ENCODE results near the gene VWA1. TPM values are rescaled to one million over a fixed set of nuclear protein-coding genes. Genes with fewer than 3 reads are reported as not detected.

The VWA1 gene, protein sequence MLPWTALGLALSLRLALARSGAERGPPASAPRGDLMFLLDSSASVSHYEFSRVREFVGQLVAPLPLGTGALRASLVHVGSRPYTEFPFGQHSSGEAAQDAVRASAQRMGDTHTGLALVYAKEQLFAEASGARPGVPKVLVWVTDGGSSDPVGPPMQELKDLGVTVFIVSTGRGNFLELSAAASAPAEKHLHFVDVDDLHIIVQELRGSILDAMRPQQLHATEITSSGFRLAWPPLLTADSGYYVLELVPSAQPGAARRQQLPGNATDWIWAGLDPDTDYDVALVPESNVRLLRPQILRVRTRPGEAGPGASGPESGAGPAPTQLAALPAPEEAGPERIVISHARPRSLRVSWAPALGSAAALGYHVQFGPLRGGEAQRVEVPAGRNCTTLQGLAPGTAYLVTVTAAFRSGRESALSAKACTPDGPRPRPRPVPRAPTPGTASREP
- 6.1 to 16.9 TPM (median 13.8 TPM) in 5 replicates for total RNA-seq (2022; extraction: Qiagen RNA extraction; ENCODE audit: low read depth)

DNA sequence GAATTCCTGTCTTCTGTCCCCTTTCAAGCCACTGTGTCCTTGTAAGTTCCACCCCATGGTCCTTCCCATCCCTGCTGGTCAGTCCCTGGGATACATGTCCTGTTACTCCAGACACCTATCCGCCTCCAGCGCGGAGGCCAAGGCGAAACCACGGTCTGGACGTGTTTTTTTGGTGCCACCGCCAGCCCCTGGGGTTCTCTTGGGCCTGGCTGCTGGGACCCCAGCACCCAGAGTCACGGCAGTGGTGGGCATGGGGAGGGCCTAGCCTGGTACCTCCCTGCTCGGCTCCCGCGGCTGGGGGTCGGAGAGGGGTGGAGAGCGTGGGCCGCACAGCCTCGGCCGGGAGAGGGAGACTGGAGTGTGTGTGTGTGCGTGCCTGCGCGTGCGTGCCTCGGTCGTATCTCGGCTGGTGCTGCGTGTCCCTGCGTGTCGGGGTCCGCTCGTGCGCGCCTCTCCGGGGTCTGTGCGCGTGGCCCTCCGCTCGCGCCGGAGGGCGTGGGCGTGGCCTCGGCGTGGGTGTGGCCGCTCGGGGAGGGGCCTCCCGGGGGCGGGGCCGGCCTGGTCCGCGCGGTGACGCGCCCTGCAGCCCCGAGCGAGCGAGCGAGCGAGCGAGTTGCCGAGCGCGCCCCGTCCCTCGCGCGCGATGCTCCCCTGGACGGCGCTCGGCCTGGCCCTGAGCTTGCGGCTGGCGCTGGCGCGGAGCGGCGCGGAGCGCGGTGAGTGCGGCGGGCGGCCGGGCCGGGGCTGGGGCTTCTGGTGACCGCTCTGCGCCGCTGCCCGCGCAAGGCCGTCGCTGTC is at the start of gene VWA1:
Gene VWA1, plus strand, starts transcription at position 585 of the 798 bp plus-strand sequence. Its CDS starts 59 bp downstream, at position 644.

DNA sequence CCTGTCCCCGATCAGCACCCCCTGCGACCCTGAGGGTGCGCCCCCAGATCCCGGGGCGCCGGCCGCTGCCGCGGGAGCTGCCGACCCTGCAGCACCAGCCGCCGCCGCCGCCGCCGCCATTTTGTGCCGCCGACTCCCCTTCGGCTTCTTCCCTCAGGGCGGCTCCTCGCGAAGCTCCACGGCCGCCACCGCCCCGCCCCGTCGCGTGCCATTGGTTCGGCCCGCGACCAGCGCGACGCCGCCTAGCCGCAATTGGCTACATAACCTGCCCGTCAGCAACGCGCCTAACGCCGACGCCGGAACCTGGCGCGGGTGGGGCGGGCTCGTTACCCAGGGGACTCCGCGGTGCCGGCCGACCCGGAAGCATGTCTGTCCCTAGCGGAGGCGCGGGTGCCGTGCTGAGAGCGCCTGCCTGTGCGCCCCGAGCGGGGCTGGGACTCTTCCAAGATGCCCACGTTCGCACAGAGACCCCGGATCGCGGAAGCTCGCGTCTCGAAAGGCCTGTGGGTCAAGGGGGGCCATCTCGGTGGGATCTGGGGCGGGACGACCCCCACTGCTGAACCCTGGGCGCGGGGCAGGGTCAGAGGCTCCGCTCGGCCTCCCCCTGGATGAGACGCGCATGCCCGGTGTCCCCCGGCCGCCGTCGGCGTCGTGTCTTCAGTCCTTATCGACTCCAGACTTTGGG is 36.2 kb upstream of the VWA1 start, which contains the start of gene CCNL2:
Gene CCNL2, minus strand, starts transcription at position 149 of the 685 bp plus-strand sequence. Its CDS starts 29 bp downstream, at position 120.

DNA sequence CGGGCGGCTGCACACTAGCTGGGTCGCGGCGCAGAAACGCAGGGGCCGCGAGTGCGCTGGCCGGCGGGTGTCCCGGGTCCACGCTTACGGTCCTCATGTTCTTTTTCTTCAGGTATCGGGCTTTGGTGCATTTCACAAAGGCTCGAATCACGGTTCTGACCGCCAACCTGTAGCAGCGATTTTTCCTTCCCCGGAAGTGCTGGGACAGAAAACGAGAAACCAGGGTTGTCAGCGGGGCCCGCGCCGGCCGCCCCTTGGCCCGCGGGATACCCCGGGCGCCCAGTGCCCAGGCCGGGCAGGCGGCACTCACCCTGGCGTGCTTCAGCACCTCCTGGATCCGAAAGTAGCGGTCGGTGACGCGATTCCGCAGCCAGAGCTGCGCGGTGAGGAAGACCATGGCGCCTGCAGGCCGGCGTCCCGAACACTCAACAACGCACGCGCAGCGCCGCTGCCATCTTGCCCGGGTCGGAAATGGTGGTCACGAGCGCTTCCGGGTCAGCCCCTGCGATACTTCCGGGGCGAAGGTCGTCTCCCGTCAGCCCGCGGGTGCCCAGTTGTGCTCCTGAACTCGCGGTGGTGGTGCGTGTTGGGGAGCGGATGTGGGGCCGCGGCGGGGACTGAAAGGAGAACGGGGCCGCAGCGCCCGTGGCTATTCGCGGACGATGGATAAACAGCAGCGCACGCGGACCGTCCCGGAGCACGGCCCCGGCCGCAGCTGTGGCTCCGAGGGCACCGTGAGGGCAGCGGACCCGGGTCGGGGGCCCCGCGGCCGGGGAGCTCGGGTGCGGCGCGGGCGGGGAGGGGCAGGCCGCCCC is 28.5 kb upstream of the VWA1 start, which contains the start of gene MRPL20:
Gene MRPL20, minus strand, starts transcription at position 473 of the 815 bp plus-strand sequence. Its CDS starts 76 bp downstream, at position 397.

DNA sequence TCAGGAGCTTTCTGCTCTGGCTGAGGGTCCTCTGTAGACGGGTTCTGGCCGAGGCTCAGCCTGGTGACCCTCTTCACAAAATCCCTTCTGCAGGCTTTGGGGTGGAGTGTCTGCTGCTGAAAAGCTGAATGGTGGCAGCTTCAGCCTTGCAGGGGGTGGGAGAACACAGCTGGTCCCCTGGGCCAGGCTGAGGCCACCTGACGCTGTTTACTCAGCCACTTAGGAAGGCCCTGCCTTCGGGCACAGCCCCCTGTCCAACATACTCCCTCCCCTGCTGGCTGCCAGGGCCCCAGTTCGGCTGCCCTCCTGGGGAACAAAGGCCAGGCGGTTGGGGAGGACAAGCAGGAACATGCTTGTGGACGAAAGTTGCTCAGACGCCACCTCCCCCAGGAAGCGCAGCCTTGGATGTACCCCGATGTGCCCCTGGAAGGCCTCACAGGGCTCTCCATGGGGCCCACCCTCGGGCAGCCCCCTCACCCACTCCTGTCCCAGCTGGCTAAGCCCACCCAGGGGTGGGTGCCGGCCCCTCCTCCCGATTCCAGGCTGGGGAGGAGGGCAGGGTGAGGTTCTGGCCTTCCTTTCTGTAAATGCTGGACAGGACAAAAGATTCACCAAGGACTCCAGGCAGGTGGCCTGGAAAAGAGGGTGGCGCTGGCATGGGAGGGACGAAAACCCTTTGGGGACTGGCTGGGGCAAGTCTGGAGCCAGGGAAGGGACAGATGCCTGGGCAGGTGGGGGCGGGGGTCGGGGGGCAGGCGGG is 14.2 kb upstream of the VWA1 start, which contains the start of gene ANKRD65:
Gene ANKRD65, minus strand, starts transcription at position 130 of the 760 bp plus-strand sequence. CDS start 271 bp downstream, outside the sequence.

DNA sequence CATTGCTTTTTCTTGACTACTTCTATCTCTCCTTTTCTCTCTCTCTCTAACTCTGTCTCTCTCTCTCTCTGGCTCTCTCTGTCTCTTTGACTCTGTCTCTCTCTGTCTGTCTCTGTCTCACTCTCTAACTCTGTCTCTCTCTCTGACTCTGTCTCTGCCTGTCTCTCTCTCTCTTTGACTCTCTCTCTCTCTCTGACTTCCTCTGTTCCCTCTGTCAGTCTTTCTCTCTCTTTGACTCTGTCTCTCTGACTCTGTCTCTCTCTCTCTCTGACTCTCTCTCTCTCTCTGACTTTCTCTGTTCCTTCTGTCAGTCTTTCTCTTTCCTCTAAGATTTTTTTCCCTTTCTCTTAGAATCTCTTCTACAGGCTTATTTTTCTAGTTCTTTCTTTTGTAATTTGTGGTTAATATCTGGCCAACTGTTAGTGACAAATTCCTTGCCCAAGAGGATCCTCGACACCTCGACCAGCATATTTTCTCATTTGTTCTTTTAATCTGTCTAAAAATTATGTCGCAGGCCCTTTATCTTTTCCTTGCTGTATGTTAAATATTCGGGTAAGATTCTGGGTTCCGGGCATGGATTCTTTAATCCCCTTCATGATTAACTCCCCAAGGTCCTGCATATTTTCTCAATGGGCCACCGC is 13.7 kb downstream of the VWA1 start, which contains the start of gene ATAD3C:
Gene ATAD3C, plus strand, starts transcription at position 591 of the 641 bp plus-strand sequence. CDS start 995 bp downstream, outside the sequence.

DNA sequence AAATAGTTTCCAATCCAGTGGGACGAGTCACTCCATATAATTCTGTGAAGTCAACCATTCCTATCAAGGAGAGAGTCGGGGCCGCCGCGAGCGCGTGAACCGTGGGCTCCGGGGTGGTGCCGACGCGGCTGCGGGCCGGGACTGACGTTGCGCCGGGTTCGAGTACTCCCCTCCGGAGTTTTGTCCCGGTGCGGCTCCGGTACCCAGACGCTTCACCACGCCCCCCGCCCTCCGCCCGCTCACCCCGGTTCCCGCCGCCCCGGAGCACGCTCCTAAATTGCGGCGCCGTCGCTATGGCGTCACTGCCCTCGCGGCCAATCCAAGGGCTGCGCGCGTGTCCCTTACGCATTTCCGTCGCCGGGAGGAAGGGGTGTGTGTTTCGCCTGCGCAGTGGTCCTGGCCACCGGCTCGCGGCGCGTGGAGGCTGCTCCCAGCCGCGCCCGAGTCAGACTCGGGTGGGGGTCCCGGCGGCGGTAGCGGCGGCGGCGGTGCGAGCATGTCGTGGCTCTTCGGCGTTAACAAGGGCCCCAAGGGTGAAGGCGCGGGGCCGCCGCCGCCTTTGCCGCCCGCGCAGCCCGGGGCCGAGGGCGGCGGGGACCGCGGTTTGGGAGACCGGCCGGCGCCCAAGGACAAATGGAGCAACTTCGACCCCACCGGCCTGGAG is 36.0 kb downstream of the VWA1 start, which contains the start of gene ATAD3B:
Gene ATAD3B, plus strand, starts transcription at position 377 of the 664 bp plus-strand sequence. Its CDS starts 120 bp downstream, at position 497.

Other genes with a start within 250 kb of the VWA1 start
- gene TNFRSF18, start 229.1 kb upstream of the VWA1 start, total RNA-seq (2022; extraction: Qiagen RNA extraction; ENCODE audit: low read depth) = 0.23 to 0.31 TPM in 2 of 5 replicates, not detected in the others
- 0.17 TPM in 1 of 5 replicates, not detected in the others for gene TNFRSF4, start 221.5 kb upstream of the VWA1 start, total RNA-seq (2022; extraction: Qiagen RNA extraction; ENCODE audit: low read depth)
- gene SDF4, start 203.7 kb upstream of the VWA1 start, total RNA-seq (2022; extraction: Qiagen RNA extraction; ENCODE audit: low read depth) = 110 to 131 TPM (median 118 TPM) in 5 replicates
- 9.3 to 19.5 TPM (median 18.1 TPM) in 5 replicates for gene B3GALT6, start 203.5 kb upstream of the VWA1 start, total RNA-seq (2022; extraction: Qiagen RNA extraction; ENCODE audit: low read depth)
- 0.97 to 1.7 TPM (median 1.5 TPM) in 5 replicates for gene C1QTNF12, start 189.0 kb upstream of the VWA1 start, total RNA-seq (2022; extraction: Qiagen RNA extraction; ENCODE audit: low read depth)
- 35.4 to 51.3 TPM (median 47.1 TPM) in 5 replicates for gene UBE2J2, start 161.8 kb upstream of the VWA1 start, total RNA-seq (2022; extraction: Qiagen RNA extraction; ENCODE audit: low read depth)
- 0.56 to 1.4 TPM (median 1.3 TPM) in 5 replicates for gene SCNN1D, start 155.3 kb upstream of the VWA1 start, total RNA-seq (2022; extraction: Qiagen RNA extraction; ENCODE audit: low read depth)
- 11.2 to 21.2 TPM (median 16.3 TPM) in 5 replicates for gene ACAP3, start 127.8 kb upstream of the VWA1 start, total RNA-seq (2022; extraction: Qiagen RNA extraction; ENCODE audit: low read depth)
- 15.4 to 25.1 TPM (median 23.2 TPM) in 5 replicates for gene PUSL1, start 127.1 kb upstream of the VWA1 start, total RNA-seq (2022; extraction: Qiagen RNA extraction; ENCODE audit: low read depth)
- 47.8 to 64.8 TPM (median 58.8 TPM) in 5 replicates for gene INTS11, start 111.0 kb upstream of the VWA1 start, total RNA-seq (2022; extraction: Qiagen RNA extraction; ENCODE audit: low read depth)
- 12.8 to 22.6 TPM (median 18.6 TPM) in 5 replicates for gene CPTP, start 110.9 kb upstream of the VWA1 start, total RNA-seq (2022; extraction: Qiagen RNA extraction; ENCODE audit: low read depth)
- gene TAS1R3, start 104.4 kb upstream of the VWA1 start, total RNA-seq (2022; extraction: Qiagen RNA extraction; ENCODE audit: low read depth) = 0.09 to 0.16 TPM (median 0.12 TPM) in 5 replicates
- 47.0 to 84.6 TPM (median 76.5 TPM) in 5 replicates for gene DVL1, start 86.3 kb upstream of the VWA1 start, total RNA-seq (2022; extraction: Qiagen RNA extraction; ENCODE audit: low read depth)
- gene MXRA8, start 77.1 kb upstream of the VWA1 start, total RNA-seq (2022; extraction: Qiagen RNA extraction; ENCODE audit: low read depth) = 0.14 to 0.27 TPM (median 0.23 TPM) in 5 replicates
- gene AURKAIP1, start 60.5 kb upstream of the VWA1 start, total RNA-seq (2022; extraction: Qiagen RNA extraction; ENCODE audit: low read depth) = 109 to 188 TPM (median 157 TPM) in 5 replicates
- 40.1 to 58.5 TPM (median 55.1 TPM) in 5 replicates for gene CCNL2, start 36.4 kb upstream of the VWA1 start, total RNA-seq (2022; extraction: Qiagen RNA extraction; ENCODE audit: low read depth)
- 130 to 154 TPM (median 133 TPM) in 5 replicates for gene MRPL20, start 28.4 kb upstream of the VWA1 start, total RNA-seq (2022; extraction: Qiagen RNA extraction; ENCODE audit: low read depth)
- gene ANKRD65, start 14.4 kb upstream of the VWA1 start, total RNA-seq (2022; extraction: Qiagen RNA extraction; ENCODE audit: low read depth) = 0.07 to 0.09 TPM in 2 of 5 replicates, not detected in the others
- not detected in 5 replicates for gene ATAD3C, start 14.0 kb downstream of the VWA1 start, total RNA-seq (2022; extraction: Qiagen RNA extraction; ENCODE audit: low read depth)
- 1.6 to 3.5 TPM (median 2.7 TPM) in 5 replicates for gene ATAD3B, start 36.1 kb downstream of the VWA1 start, total RNA-seq (2022; extraction: Qiagen RNA extraction; ENCODE audit: low read depth)
- gene ATAD3A, start 76.5 kb downstream of the VWA1 start, total RNA-seq (2022; extraction: Qiagen RNA extraction; ENCODE audit: low read depth) = 30.4 to 40.6 TPM (median 33.6 TPM) in 5 replicates
- gene TMEM240, start 104.9 kb downstream of the VWA1 start, total RNA-seq (2022; extraction: Qiagen RNA extraction; ENCODE audit: low read depth) = 0.44 to 0.77 TPM (median 0.56 TPM) in 5 replicates
- 77.9 to 108 TPM (median 106 TPM) in 5 replicates for gene SSU72, start 139.2 kb downstream of the VWA1 start, total RNA-seq (2022; extraction: Qiagen RNA extraction; ENCODE audit: low read depth)
- gene FNDC10, start 164.4 kb downstream of the VWA1 start, total RNA-seq (2022; extraction: Qiagen RNA extraction; ENCODE audit: low read depth) = 6.3 to 10.2 TPM (median 7.4 TPM) in 5 replicates
- 8.8 to 24.1 TPM (median 17.7 TPM) in 5 replicates for gene MIB2, start 179.8 kb downstream of the VWA1 start, total RNA-seq (2022; extraction: Qiagen RNA extraction; ENCODE audit: low read depth)
- 0.52 to 1.0 TPM (median 0.83 TPM) in 5 replicates for gene MMP23B, start 196.5 kb downstream of the VWA1 start, total RNA-seq (2022; extraction: Qiagen RNA extraction; ENCODE audit: low read depth)
- gene CDK11B, start 223.3 kb downstream of the VWA1 start, total RNA-seq (2022; extraction: Qiagen RNA extraction; ENCODE audit: low read depth) = 22.4 to 27.4 TPM (median 26.3 TPM) in 5 replicates

All from A549 treated with DMSO at 1 μM for 4 hours (cell line).